Vagina (tissue), 2 donors: ENCODE results near the gene CNDP1.

Experiments
- CTCF ChIP-seq, 3 experiments: fragments of 450-650 bp in 2 of 3; fragments of 200-600 bp in 1 of 3; sonication (generic) in 1 of 3; IDR thresholded peaks; one replicate each; pipeline ENCODE4 v1.5.1; 2017 to 2019; ENCODE audit warnings: antibody characterized with exemption in 3 of 3, mild to moderate bottlenecking in 2 of 3, moderate library complexity in 2 of 3
- POLR2A ChIP-seq, 2 donors: fragments of 450-650 bp; IDR thresholded peaks; one replicate each; pipeline ENCODE4 v1.6.1; 2017; ENCODE audit warnings: antibody characterized with exemption in 2 of 2, mild to moderate bottlenecking in 2 of 2, moderate library complexity in 2 of 2
- POLR2AphosphoS5 ChIP-seq, 2 donors: sonication (generic); formaldehyde crosslinking; IDR thresholded peaks; one replicate each; pipeline ENCODE4 v1.9.0; 2017; ENCODE audit warnings: antibody characterized with exemption in 2 of 2, mild to moderate bottlenecking in 2 of 2, low read depth in 1 of 2; ENCODE audit not compliant: insufficient read depth in 1 of 2

DNA sequence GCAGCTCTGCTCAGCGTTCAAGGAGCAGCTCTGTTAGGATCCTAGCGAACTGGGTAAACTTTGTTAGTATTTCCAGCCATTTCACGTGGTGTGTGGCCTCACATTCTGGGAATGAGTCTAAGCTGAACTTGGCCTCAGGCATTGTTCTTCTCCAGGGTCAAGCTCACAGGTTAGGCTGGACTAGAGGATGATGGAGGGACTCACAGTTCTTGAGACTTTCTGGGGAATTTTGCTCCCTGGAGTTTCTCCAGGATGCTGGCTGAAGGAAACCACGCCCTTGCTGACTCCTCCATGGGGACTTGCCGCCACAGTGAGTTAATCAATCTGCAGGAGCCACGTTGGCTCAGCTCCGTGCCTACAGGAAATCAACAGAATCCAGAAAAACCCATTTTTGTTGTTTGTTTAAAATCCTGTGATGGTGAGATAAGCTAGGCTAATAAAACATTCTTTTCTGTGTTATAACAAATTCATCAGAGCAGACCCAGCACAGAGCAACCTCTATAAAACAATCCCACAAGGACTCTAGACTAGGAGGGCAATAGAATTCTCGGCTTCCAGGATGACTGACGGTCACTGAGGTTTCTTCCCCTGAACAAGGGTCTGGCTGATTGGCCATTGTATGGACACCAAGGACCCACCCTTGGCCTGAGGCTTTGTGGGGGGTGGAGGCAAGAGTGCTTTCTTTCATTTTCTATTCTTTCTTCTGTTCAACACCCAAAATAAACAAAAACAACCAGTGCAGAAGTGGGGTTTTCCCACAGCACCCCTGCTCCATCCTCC is 12.6 kb downstream of the CNDP1 start:
- TF ChIP-seq CTCF (IDR thresholded peaks at IDR 0.05) (no peak), POLR2A (IDR thresholded peaks at IDR 0.05) (no peak), POLR2AphosphoS5 (IDR thresholded peaks at IDR 0.05; ENCODE audit: insufficient read depth in 1 of 2, low read depth in 1 of 2) (no peak)
